ENCODE measurements around the gene DOCK1.

GRCh38 chr10:127267442-127267841, 362.2 kb downstream of the DOCK1 start:
- TF ChIP-seq CTCF (IDR thresholded peaks at IDR 0.05) (no peak), REST (IDR thresholded peaks at IDR 0.05; ENCODE audit: low read depth, low read length) (no peak), GABPA (IDR thresholded peaks at IDR 0.05; ENCODE audit: low read depth) (no peak), RCOR1 (IDR thresholded peaks at IDR 0.05; ENCODE audit: low read length) (no peak), PBX3 (IDR thresholded peaks at IDR 0.05) (no peak), NFIC (IDR thresholded peaks at IDR 0.05; ENCODE audit: borderline replicate concordance) (no peak), USF1 (IDR thresholded peaks at IDR 0.05; ENCODE audit: borderline replicate concordance, low read depth) (no peak), MXI1 (IDR thresholded peaks at IDR 0.05; ENCODE audit: low read depth, low read length) (no peak), POLR2AphosphoS5 (IDR thresholded peaks at IDR 0.05; ENCODE audit: low read depth, low read length) (no peak), MAX (IDR thresholded peaks at IDR 0.05; ENCODE audit: low read depth) (no peak), TEAD4 (IDR thresholded peaks at IDR 0.05; ENCODE audit: borderline replicate concordance, insufficient read depth) (no peak), USF2 (IDR thresholded peaks at IDR 0.05; ENCODE audit: borderline replicate concordance, low read depth, low read length) (no peak), RAD21 (IDR thresholded peaks at IDR 0.05; ENCODE audit: low read length) (no peak)

Data from SK-N-SH (cell line).